HCT116 (cell line): ENCODE measurements around the gene TTC8.

Experiments
- CEBPB ChIP-seq: IDR thresholded peaks from 2 replicates; pipeline ENCODE4 v1.6.1; 2012; ENCODE audit warnings: low read depth
- EZH2 ChIP-seq: fragments of 200-600 bp; sonication (generic); IDR thresholded peaks from 2 replicates; pipeline ENCODE4 v1.6.1; 2017; ENCODE audit warnings: antibody characterized with exemption, mixed run types
- EZH2phosphoT487 ChIP-seq: fragments of 200-600 bp; IDR thresholded peaks from 2 replicates; pipeline ENCODE4 v1.6.1; 2018; ENCODE audit warnings: antibody characterized with exemption, borderline replicate concordance
- FOSL1 ChIP-seq: IDR thresholded peaks from 2 replicates; pipeline ENCODE4 v1.6.1; 2012; ENCODE audit warnings: low read depth
- JUND ChIP-seq: IDR thresholded peaks from 2 replicates; pipeline ENCODE4 v1.6.1; 2012
- POLR2A ChIP-seq: IDR thresholded peaks from 2 replicates; pipeline ENCODE4 v1.7.0; 2011; ENCODE audit warnings: borderline replicate concordance; ENCODE audit not compliant: insufficient read depth, insufficient read length; ENCODE audit errors: extremely low read depth
- POLR2AphosphoS5 ChIP-seq: IDR thresholded peaks from 2 replicates; pipeline ENCODE4 v1.6.1; 2011; ENCODE audit warnings: mild to moderate bottlenecking, low read depth, low read length, moderate library complexity
- SIN3A ChIP-seq: IDR thresholded peaks from 2 replicates; pipeline ENCODE4 v1.6.1; 2012; ENCODE audit warnings: low read depth
- YY1 ChIP-seq: IDR thresholded peaks from 2 replicates; pipeline ENCODE4 v1.6.1; 2011; ENCODE audit warnings: low read length, low read depth, moderate library complexity, mild to moderate bottlenecking; ENCODE audit not compliant: insufficient replicate concordance; ENCODE audit errors: extremely low read depth
- ZFX ChIP-seq: fragments of 450-650 bp; IDR thresholded peaks from 2 replicates; pipeline ENCODE4 v1.6.1; 2017
- TF ChIP-seq, protein P1 (sequence below), 3 experiments: fragments of 200-600 bp in 1 of 3; sonication (generic) in 1 of 3; IDR thresholded peaks in 2 of 3; conservative IDR thresholded peaks in 1 of 3; 2 replicates each; pipeline ENCODE4 v1.5.1; 2012 to 2017; ENCODE audit warnings: low read depth in 2 of 3, low read length in 2 of 3, antibody characterized with exemption in 1 of 3, borderline replicate concordance in 1 of 3, control low read depth in 1 of 3, mild to moderate bottlenecking in 1 of 3, mixed read lengths in 1 of 3, mixed run types in 1 of 3, moderate library complexity in 1 of 3; ENCODE audit not compliant: insufficient read depth in 1 of 3
- TF ChIP-seq, protein P2 (sequence below): IDR thresholded peaks from 2 replicates; pipeline ENCODE4 v1.6.1; 2012; ENCODE audit warnings: low read depth

GRCh38 chr14:88868558-88869159 lies 44.2 kb downstream of the TTC8 start:
- TF ChIP-seq, protein P1, sequence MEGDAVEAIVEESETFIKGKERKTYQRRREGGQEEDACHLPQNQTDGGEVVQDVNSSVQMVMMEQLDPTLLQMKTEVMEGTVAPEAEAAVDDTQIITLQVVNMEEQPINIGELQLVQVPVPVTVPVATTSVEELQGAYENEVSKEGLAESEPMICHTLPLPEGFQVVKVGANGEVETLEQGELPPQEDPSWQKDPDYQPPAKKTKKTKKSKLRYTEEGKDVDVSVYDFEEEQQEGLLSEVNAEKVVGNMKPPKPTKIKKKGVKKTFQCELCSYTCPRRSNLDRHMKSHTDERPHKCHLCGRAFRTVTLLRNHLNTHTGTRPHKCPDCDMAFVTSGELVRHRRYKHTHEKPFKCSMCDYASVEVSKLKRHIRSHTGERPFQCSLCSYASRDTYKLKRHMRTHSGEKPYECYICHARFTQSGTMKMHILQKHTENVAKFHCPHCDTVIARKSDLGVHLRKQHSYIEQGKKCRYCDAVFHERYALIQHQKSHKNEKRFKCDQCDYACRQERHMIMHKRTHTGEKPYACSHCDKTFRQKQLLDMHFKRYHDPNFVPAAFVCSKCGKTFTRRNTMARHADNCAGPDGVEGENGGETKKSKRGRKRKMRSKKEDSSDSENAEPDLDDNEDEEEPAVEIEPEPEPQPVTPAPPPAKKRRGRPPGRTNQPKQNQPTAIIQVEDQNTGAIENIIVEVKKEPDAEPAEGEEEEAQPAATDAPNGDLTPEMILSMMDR (IDR thresholded peaks at IDR 0.05 in 2 of 3, conservative IDR thresholded peaks at IDR 0.05 in 1 of 3; ENCODE audit: borderline replicate concordance in 1 of 3, insufficient read depth in 1 of 3, low read depth in 2 of 3, low read length in 2 of 3): peak; percentile 42 to 62 (median 59); a peak in 4 of 6 replicates
- TF ChIP-seq, protein P2, sequence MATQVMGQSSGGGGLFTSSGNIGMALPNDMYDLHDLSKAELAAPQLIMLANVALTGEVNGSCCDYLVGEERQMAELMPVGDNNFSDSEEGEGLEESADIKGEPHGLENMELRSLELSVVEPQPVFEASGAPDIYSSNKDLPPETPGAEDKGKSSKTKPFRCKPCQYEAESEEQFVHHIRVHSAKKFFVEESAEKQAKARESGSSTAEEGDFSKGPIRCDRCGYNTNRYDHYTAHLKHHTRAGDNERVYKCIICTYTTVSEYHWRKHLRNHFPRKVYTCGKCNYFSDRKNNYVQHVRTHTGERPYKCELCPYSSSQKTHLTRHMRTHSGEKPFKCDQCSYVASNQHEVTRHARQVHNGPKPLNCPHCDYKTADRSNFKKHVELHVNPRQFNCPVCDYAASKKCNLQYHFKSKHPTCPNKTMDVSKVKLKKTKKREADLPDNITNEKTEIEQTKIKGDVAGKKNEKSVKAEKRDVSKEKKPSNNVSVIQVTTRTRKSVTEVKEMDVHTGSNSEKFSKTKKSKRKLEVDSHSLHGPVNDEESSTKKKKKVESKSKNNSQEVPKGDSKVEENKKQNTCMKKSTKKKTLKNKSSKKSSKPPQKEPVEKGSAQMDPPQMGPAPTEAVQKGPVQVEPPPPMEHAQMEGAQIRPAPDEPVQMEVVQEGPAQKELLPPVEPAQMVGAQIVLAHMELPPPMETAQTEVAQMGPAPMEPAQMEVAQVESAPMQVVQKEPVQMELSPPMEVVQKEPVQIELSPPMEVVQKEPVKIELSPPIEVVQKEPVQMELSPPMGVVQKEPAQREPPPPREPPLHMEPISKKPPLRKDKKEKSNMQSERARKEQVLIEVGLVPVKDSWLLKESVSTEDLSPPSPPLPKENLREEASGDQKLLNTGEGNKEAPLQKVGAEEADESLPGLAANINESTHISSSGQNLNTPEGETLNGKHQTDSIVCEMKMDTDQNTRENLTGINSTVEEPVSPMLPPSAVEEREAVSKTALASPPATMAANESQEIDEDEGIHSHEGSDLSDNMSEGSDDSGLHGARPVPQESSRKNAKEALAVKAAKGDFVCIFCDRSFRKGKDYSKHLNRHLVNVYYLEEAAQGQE: no peak
- TF ChIP-seq POLR2AphosphoS5: no peak
- TF ChIP-seq EZH2: no peak
- no peak for TF ChIP-seq POLR2A
- TF ChIP-seq ZFX: no peak
- no peak for TF ChIP-seq YY1
- no peak for TF ChIP-seq EZH2phosphoT487
- TF ChIP-seq FOSL1: no peak
- no peak for TF ChIP-seq SIN3A
- TF ChIP-seq JUND: no peak
- TF ChIP-seq CEBPB: no peak
